Heart right ventricle (tissue), 16 donors: Measurements from ENCODE around the gene ASIP. TPM values are rescaled to one million over a fixed set of nuclear protein-coding genes. Genes with fewer than 3 reads are reported as not detected.

Experiments
- ATAC-seq, 8 donors: fragments of 200-7000 bp; cut with Tn5 transposase; one replicate each; pipeline ENCODE4 v1.9.1; 2020; ENCODE audit warnings: mild to moderate bottlenecking in 8 of 8, moderate library complexity in 8 of 8, moderate number of reproducible peaks in 1 of 8
- DNase-seq, 2 donors: peaks; one replicate each; pipeline ENCODE4 v3.0.0-alpha.2; 2020
- H3K27ac ChIP-seq, 10 donors: fragments of 200-600 bp; sonication (generic) in 2 of 10; one replicate each; pipeline versions ENCODE4 v1.5.0 to v1.8.0; 2020 to 2022; ENCODE audit warnings: mild to moderate bottlenecking in 3 of 10
- H3K27me3 ChIP-seq, 7 donors: fragments of 200-600 bp; one replicate each; pipeline ENCODE4 v1.8.0; 2021 to 2022; ENCODE audit warnings: mild to moderate bottlenecking in 2 of 7
- H3K36me3 ChIP-seq, 9 donors: fragments of 200-600 bp; sonication (generic) in 1 of 9; one replicate each; pipeline versions ENCODE4 v1.5.0 to v1.8.0; 2020 to 2022; ENCODE audit warnings: mild to moderate bottlenecking in 2 of 9
- H3K4me1 ChIP-seq, 9 donors: fragments of 200-600 bp; sonication (generic) in 1 of 9; one replicate each; pipeline versions ENCODE4 v1.5.0 to v1.8.0; 2020 to 2022; ENCODE audit warnings: mild to moderate bottlenecking in 4 of 9
- H3K4me3 ChIP-seq, 10 donors: fragments of 200-600 bp; sonication (generic) in 2 of 10; one replicate each; pipeline versions ENCODE4 v1.5.0 to v1.8.0; 2020 to 2022; ENCODE audit warnings: mild to moderate bottlenecking in 7 of 10, moderate library complexity in 2 of 10
- H3K9me3 ChIP-seq, 11 donors: fragments of 200-600 bp in 10 of 11; sonication (generic) in 2 of 11; one replicate each; pipeline versions ENCODE4 v1.5.0 to v1.8.0; 2013 to 2022; ENCODE audit warnings: mild to moderate bottlenecking in 2 of 11, control low read depth in 1 of 11, moderate library complexity in 1 of 11
- CTCF ChIP-seq, 9 donors: fragments of 200-600 bp; sonication (generic) in 2 of 9; IDR thresholded peaks; one replicate each; pipeline versions ENCODE4 v1.5.0 to v1.8.0; 2021 to 2022; ENCODE audit warnings: antibody characterized with exemption in 9 of 9, mild to moderate bottlenecking in 5 of 9, moderate library complexity in 1 of 9
- WGBS, 2 donors: extraction: QIAGEN DNeasy Blood & Tissue Kit; methylation state at CpG; one replicate each; pipeline ENCODE4 v1.1.7; 2013; ENCODE audit warnings: inconsistent platforms in 1 of 2; 5-methylcytosine and 5-hydroxymethylcytosine counted together
- intact Hi-C, 10 donors: fragments of 100-400 bp; cut with DNase I; formaldehyde crosslinking; loops; one replicate each; pipeline versions ENCODE4 v1.11.1 to v1.14.2; 2022
- polyA plus RNA-seq, 2 donors: library from polyadenylated mRNA; stranded (reverse); fragments of 200-250 nt; gene quantifications; one replicate each; pipeline ENCODE4 v1.2.3, GENCODE V29; 2013
- total RNA-seq, 10 donors: library from RNA; stranded (reverse); fragmentation: NEBNext Ultra II Directional in 3 of 10; extraction: Animal tissue kit (Norgen Biotek cat#: 25700) in 3 of 10; gene quantifications; one replicate each; pipeline versions ENCODE4 v1.2.1 to v1.2.4, GENCODE V29; 2021 to 2023
- donor health status: Arrhythmogenic right ventricular cardiomyopathy.
- donor health status: ischemic (EF 13 %, LVEDD 7.1; RV severe dilation, severe dysfunction).
- donor health status: healthy with polysubstance abuse.
- donor health status: DM: no; HTN: yes; CAD: no.
- donor health status: DM: no; HTN: no; CAD: no.
- donor health status: ischemic (EF 25% LVEDD 6.9; RV normal size, moderate dysfunction).
- donor health status: ischemic (EF 25% LVEDD 5.7; RV mildly dilated, moderate dysfunction).
- donor health status: healthy.
- donor health status: DM: yes; HTN: yes; CAD: no.
- donor health status: Ischemic cardiomyopathy.
- donor health status: ischemic (EF 35%, LVEDD 5.7; RV mildly dilated, moderate dysfunction).
- donor health status: nonischemic (EF 11% LVEDD 7.7; RV severe dilation, severe dysfunction).
- donor health status: DM: yes; HTN: yes; CAD: no.
- donor health status: PGD.
- donor health status: ischemic (EF 29% LVEDD 5.4; RV normal size, mild dysfunction).
- donor health status: nonischemic (EF 23%, LVEDD 6.1; RV moderate dilation, normal function).

ASIP gene
- total and polyA plus RNA-seq, 12 donors = 1.6 to 234 (median 13.1) TPM

- Histone ChIP-seq H3K4me3 (no peak overlapping the region), H3K27ac (no peak overlapping the region), H3K9me3 (no peaks in the 10 kb centered on the region), H3K27me3 (peaks cover 0 to 13% (median 10%) of the 10 kb centered on the region in 7 donors), H3K4me1 (peaks cover 3 to 19% (median 13%) of the 10 kb centered on the region in 9 donors), H3K36me3 (no peaks in the 10 kb centered on the region)
- ATAC-seq = no peak
- TF ChIP-seq CTCF (IDR thresholded peaks at IDR 0.05) = no peak
- no peak for DNase-seq
- 90 to 94% methylated on average over 6 of the region's 6 CpGs for WGBS, 2 donors
- intact Hi-C loops = loop anchor here in 8 of 10 donors (10.0 kb wide), 5 partner anchors 158 to 458 kb away; partner anchors contain the start of gene TP53INP2 (in 1 of the 8)
Observed at GRCh38 chr20:34316196-34316814, 75.1 kb downstream of the ASIP start.

Other genes with a start within 250 kb of the ASIP start
- gene RALY, start 247.5 kb upstream of the ASIP start, total RNA-seq = 100 to 1,000 TPM in 9 of 10 donors, 10 to 100 TPM in 1; 84.3 to 125 (median 104) TPM
- gene RALY, start 247.5 kb upstream of the ASIP start, polyA plus RNA-seq = 100 to 1,000 TPM; 110 to 234 TPM
- gene EIF2S2, start 129.2 kb upstream of the ASIP start, total RNA-seq = 10 to 100 TPM; 32.4 to 59.7 (median 41.1) TPM
- 10 to 100 TPM; 22.2 to 67.7 TPM for gene EIF2S2, start 129.2 kb upstream of the ASIP start, polyA plus RNA-seq
- gene AHCY, start 61.9 kb downstream of the ASIP start, total RNA-seq = 10 to 100 TPM; 42.3 to 83.9 (median 54.7) TPM
- 10 to 100 TPM; 64.7 to 81.1 TPM for gene AHCY, start 61.9 kb downstream of the ASIP start, polyA plus RNA-seq
- gene ITCH, start 121.8 kb downstream of the ASIP start, total RNA-seq = 10 to 100 TPM; 34.1 to 47.5 (median 39.6) TPM
- gene ITCH, start 121.8 kb downstream of the ASIP start, polyA plus RNA-seq = 1 to 10 TPM; 6.7 to 7.7 TPM